Keratinocyte (primary cell): ENCODE measurements around the gene ERBB4.

ENCODE experiments used
- EZH2 ChIP-seq: IDR thresholded peaks from one replicate; pipeline ENCODE4 v1.6.1; 2012; ENCODE audit warnings: inconsistent platforms, mild to moderate bottlenecking, low read length, moderate library complexity
- TF ChIP-seq, protein P1 (sequence below), 3 experiments: IDR thresholded peaks in 1 of 3; conservative IDR thresholded peaks in 1 of 3; optimal IDR thresholded peaks in 1 of 3; 2 replicates in 2 of 3; 3 replicates in 1 of 3; pipeline versions ENCODE3 to v1.5.1; 2011; ENCODE audit warnings: low read length in 3 of 3, mild to moderate bottlenecking in 3 of 3, moderate library complexity in 2 of 3, control low read depth in 1 of 3, inconsistent platforms in 1 of 3; ENCODE audit not compliant: insufficient read depth in 2 of 3; ENCODE audit errors: extremely low read depth in 1 of 3

DNA sequence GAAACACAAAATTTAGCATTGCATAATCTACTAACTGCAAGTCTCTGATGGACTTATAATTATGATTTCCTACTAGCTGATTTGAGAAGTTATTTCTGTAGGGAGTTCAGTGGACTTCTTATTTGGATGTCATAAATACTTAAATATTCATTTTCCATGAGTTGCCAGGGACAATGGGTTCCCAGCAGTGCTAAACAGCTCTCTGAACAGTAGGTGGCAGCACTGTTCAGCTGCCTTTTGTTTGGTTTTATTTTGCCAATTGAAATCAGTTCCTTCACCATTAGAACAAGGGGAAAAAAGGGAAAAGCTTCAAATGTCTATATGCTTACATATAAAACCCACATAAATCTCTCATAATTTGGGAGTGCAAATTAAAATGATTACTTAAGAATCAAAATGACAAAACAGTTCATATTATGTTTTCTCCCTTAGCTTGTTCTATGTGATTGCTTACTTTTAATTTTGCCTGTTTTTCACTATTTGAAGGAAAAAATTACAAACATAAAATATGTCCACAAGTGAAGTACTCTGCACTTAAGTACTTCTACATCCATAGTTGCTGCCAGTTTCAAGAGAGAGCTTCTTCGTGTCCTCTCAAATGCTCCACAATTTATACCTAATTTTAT lies 1083.3 kb downstream of the ERBB4 start:
- TF ChIP-seq, protein P1, sequence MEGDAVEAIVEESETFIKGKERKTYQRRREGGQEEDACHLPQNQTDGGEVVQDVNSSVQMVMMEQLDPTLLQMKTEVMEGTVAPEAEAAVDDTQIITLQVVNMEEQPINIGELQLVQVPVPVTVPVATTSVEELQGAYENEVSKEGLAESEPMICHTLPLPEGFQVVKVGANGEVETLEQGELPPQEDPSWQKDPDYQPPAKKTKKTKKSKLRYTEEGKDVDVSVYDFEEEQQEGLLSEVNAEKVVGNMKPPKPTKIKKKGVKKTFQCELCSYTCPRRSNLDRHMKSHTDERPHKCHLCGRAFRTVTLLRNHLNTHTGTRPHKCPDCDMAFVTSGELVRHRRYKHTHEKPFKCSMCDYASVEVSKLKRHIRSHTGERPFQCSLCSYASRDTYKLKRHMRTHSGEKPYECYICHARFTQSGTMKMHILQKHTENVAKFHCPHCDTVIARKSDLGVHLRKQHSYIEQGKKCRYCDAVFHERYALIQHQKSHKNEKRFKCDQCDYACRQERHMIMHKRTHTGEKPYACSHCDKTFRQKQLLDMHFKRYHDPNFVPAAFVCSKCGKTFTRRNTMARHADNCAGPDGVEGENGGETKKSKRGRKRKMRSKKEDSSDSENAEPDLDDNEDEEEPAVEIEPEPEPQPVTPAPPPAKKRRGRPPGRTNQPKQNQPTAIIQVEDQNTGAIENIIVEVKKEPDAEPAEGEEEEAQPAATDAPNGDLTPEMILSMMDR (optimal IDR thresholded peaks at IDR 0.05 in 1 of 3, IDR thresholded peaks at IDR 0.05 in 1 of 3, conservative IDR thresholded peaks at IDR 0.05 in 1 of 3; ENCODE audit: extremely low read depth in 1 of 3, insufficient read depth in 2 of 3, low read length in 3 of 3) = peak; percentile 78 to 94 (median 91)
- no peak for TF ChIP-seq EZH2
